HG02759 (cell line): ENCODE results near the gene BIN1.
"Not testable (repeated sequence)": the region's sequence is repeated elsewhere in the genome, so short reads cannot be mapped to it uniquely, and the experiment has no call there.

ENCODE experiments used
- ATAC-seq: cut with Tn5 transposase; IDR thresholded peaks from one replicate; pipeline ENCODE4 v1.9.1; 2021; ENCODE audit warnings: mild to moderate bottlenecking, moderate library complexity; ENCODE audit not compliant: unreplicated experiment

BIN1 gene

GRCh38 chr2:127134833-127135830 lies 28.2 kb upstream of the BIN1 start:
- ATAC-seq: peak; percentile 55

- no peak for ATAC-seq
These were observed 27.3 kb upstream of the BIN1 start for GRCh38 chr2:127134235-127134634.

GRCh38 chr2:127133793-127134192 lies 26.8 kb upstream of the BIN1 start:
- ATAC-seq: no peak

GRCh38 chr2:127130421-127130820 lies 23.5 kb upstream of the BIN1 start:
- ATAC-seq: no peak

- no peak for ATAC-seq
These were observed 23.0 kb upstream of the BIN1 start for GRCh38 chr2:127129937-127130336.

GRCh38 chr2:127128445-127128904 lies 21.5 kb upstream of the BIN1 start:
- ATAC-seq: peak; percentile 98

- no peak for ATAC-seq
These were observed 18.9 kb upstream of the BIN1 start for GRCh38 chr2:127125821-127126220.

GRCh38 chr2:127124426-127124825 lies 17.5 kb upstream of the BIN1 start:
- ATAC-seq: no peak

- no peak for ATAC-seq
These were observed 15.5 kb upstream of the BIN1 start for GRCh38 chr2:127122361-127123027.

- no peak for ATAC-seq
These were observed 14.8 kb upstream of the BIN1 start for GRCh38 chr2:127121776-127122176.

- no peak for ATAC-seq
These were observed 14.4 kb upstream of the BIN1 start for GRCh38 chr2:127121353-127121752.

GRCh38 chr2:127120408-127120807 lies 13.5 kb upstream of the BIN1 start:
- not testable (repeated sequence) for ATAC-seq

GRCh38 chr2:127118467-127118866 lies 11.5 kb upstream of the BIN1 start:
- no peak for ATAC-seq

- no peak for ATAC-seq
These were observed 11.1 kb upstream of the BIN1 start for GRCh38 chr2:127118038-127118437.

- ATAC-seq: no peak
These were observed 10.6 kb upstream of the BIN1 start for GRCh38 chr2:127117603-127118002.

GRCh38 chr2:127115471-127116199 lies 8.7 kb upstream of the BIN1 start:
- ATAC-seq: no peak

- ATAC-seq: no peak
These were observed 4.0 kb upstream of the BIN1 start for GRCh38 chr2:127110985-127111384.

GRCh38 chr2:127108090-127108523 lies 1.2 kb upstream of the BIN1 start:
- no peak for ATAC-seq

GRCh38 chr2:127107622-127107999 lies 657 bp upstream of the BIN1 start:
- peak; percentile 5 for ATAC-seq

GRCh38 chr2:127106457-127106990 lies 430 bp downstream of the BIN1 start:
- ATAC-seq: peak; percentile 22
